Measurements from ENCODE around the gene PRPF8. TPM values are rescaled to one million over a fixed set of nuclear protein-coding genes. Genes with fewer than 3 reads are reported as not detected.
A peak's percentile ranks its signal among the peaks of the same experiment; 100 is the strongest.

Gene PRPF8
- polyA plus RNA-seq, 3 donors, result 52.0 to 86.7 (median 67.5) TPM

GRCh38 chr17:1649844-1650501 is 34.7 kb downstream of the PRPF8 start, which contains the start of gene RILP:
RILP (minus strand) TSS chr17:1649866; CDS start chr17:1649804, 62 bp downstream.
- H3K27ac ChIP-seq (ENCODE audit: low read depth, low read length), result peak within 1 kb of the TSS; percentile 71

GRCh38 chr17:1648963-1649843 is 35.5 kb downstream of the PRPF8 start:
- H3K27ac ChIP-seq (ENCODE audit: low read depth, low read length), result peak overlapping the region; percentile 71
- WGBS, 3 donors, result 0 to 1% (median 0%) methylated on average over 40 to 98 of the region's 100 CpGs

More at GRCh38 chr17:1649844-1650501, 34.7 kb downstream of the PRPF8 start, which contains the start of gene RILP:
- WGBS, 3 donors, result 7 to 24% (median 12%) methylated on average over 23 of the region's 23 CpGs

GRCh38 chr17:1648173-1648962 is 36.3 kb downstream of the PRPF8 start:
- H3K27ac ChIP-seq (ENCODE audit: low read depth, low read length), result no peak overlapping the region
- WGBS, 3 donors, result 1 to 10% (median 4%) methylated on average over 52 to 54 of the region's 54 CpGs

- H3K27ac ChIP-seq (ENCODE audit: low read depth, low read length), result no peak overlapping the region
Measured at GRCh38 chr17:1647802-1648171, 36.9 kb downstream of the PRPF8 start.

GRCh38 chr17:1646199-1646875 is 38.3 kb downstream of the PRPF8 start:
- no peak overlapping the region for H3K27ac ChIP-seq (ENCODE audit: low read depth, low read length)
- 80 to 91% (median 84%) methylated on average over 12 to 13 of the region's 13 CpGs for WGBS, 3 donors

More at GRCh38 chr17:1647802-1648171, 36.9 kb downstream of the PRPF8 start:
- WGBS, 3 donors, result 64 to 76% (median 72%) methylated on average over 11 of the region's 11 CpGs

GRCh38 chr17:1645207-1646171 is 39.2 kb downstream of the PRPF8 start, which contains the start of gene SCARF1:
SCARF1 (minus strand) TSS chr17:1645732; CDS start chr17:1645697, 35 bp downstream.
- 37 to 73% (median 42%) methylated on average over 25 of the region's 25 CpGs for WGBS, 3 donors
- H3K27ac ChIP-seq (ENCODE audit: low read depth, low read length), result no peak within 1 kb of the TSS

- 36 to 79% (median 41%) methylated on average over 15 of the region's 15 CpGs for WGBS, 3 donors
- no peak overlapping the region for H3K27ac ChIP-seq (ENCODE audit: low read depth, low read length)
Measured at GRCh38 chr17:1644493-1645206, 40.0 kb downstream of the PRPF8 start.

- no peak overlapping the region for H3K27ac ChIP-seq (ENCODE audit: low read depth, low read length)
- WGBS, 3 donors, result 22 to 42% (median 24%) methylated on average over 9 to 13 of the region's 13 CpGs
Measured at GRCh38 chr17:1643999-1644492, 40.6 kb downstream of the PRPF8 start.

- WGBS, 3 donors, result 1 to 2% (median 1%) methylated on average over 53 to 84 of the region's 90 CpGs
- H3K27ac ChIP-seq (ENCODE audit: low read depth, low read length), result no peak overlapping the region
Measured at GRCh38 chr17:1643293-1643998, 41.2 kb downstream of the PRPF8 start.

GRCh38 chr17:1641065-1641403 is 43.6 kb downstream of the PRPF8 start:
- no peak overlapping the region for H3K27ac ChIP-seq (ENCODE audit: low read depth, low read length)
- WGBS, 3 donors, result 81 to 91% (median 87%) methylated on average over 12 of the region's 12 CpGs

- WGBS, 3 donors, result 58 to 87% (median 77%) methylated on average over 20 to 23 of the region's 23 CpGs
- no peak overlapping the region for H3K27ac ChIP-seq (ENCODE audit: low read depth, low read length)
Measured at GRCh38 chr17:1640329-1641064, 44.2 kb downstream of the PRPF8 start.

GRCh38 chr17:1639549-1640180 is 45.0 kb downstream of the PRPF8 start:
- H3K27ac ChIP-seq (ENCODE audit: low read depth, low read length), result no peak overlapping the region
- WGBS, 3 donors, result 57 to 81% (median 72%) methylated on average over 11 of the region's 11 CpGs

- H3K27ac ChIP-seq (ENCODE audit: low read depth, low read length), result no peak overlapping the region
Measured at GRCh38 chr17:1638624-1639300, 45.9 kb downstream of the PRPF8 start.

GRCh38 chr17:1638171-1638590 is 46.5 kb downstream of the PRPF8 start:
- H3K27ac ChIP-seq (ENCODE audit: low read depth, low read length), result no peak overlapping the region
- WGBS, 3 donors, result 63 to 77% (median 72%) methylated on average over 17 of the region's 17 CpGs

More at GRCh38 chr17:1638624-1639300, 45.9 kb downstream of the PRPF8 start:
- WGBS, 3 donors, result 76 to 82% (median 80%) methylated on average over 15 to 19 of the region's 19 CpGs

All from adipose tissue (tissue), 3 donors.